NCI-H345 (cell line): Measurements from ENCODE around the gene CMKLR1.

ENCODE experiments used
- DNase-seq: peaks from one replicate; lab custom pipeline; 2025; lab: John Stamatoyannopoulos, UW

CMKLR1 gene, protein sequence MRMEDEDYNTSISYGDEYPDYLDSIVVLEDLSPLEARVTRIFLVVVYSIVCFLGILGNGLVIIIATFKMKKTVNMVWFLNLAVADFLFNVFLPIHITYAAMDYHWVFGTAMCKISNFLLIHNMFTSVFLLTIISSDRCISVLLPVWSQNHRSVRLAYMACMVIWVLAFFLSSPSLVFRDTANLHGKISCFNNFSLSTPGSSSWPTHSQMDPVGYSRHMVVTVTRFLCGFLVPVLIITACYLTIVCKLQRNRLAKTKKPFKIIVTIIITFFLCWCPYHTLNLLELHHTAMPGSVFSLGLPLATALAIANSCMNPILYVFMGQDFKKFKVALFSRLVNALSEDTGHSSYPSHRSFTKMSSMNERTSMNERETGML

DNA sequence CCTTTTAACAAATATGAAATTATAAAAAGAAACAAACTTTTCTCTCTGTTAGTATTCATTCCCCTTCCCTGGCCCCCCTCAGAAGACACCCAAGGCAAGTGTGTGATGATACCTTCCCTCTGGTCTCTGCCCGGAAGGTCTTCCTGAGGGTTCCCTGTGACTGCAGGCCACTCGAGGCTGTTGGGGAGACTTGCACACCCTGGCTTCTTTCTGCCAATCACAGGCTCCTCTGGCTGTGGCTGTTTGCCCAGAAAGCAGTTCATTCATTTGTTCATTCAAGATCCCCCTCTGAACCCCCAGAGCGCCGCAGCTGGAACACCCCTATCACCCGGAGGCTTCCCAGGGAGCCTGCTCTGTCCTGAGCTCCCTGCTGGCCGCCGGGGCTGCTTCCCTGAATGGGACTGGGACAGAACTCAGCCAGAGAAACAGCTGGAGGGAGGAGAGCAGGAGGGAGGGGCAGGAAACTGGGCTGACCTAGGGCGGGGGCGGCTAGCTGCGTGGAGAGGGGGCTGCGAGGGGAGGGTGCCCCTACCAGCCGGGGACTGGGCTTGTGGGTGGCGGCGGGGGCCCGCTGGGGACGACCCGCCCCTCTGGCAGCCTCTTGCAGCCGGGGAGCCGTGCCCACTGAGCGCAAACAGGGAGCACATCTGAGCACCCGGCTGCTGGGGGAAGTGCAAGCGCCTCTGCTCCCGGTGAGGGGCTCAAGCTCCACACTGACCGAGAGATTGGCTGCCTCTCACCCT lies at the start of gene CMKLR1:
TSS of gene CMKLR1 (minus strand) at position 397 of the 743 bp plus-strand sequence. CDS start 45,720 bp downstream, outside the sequence.
- no peak for DNase-seq

GRCh38 chr12:108387771-108388170 lies 48.7 kb upstream of the CMKLR1 start:
- no peak for DNase-seq

- no peak for DNase-seq
These were observed 47.7 kb upstream of the CMKLR1 start for GRCh38 chr12:108386709-108387360.

GRCh38 chr12:108382437-108382801 lies 43.3 kb upstream of the CMKLR1 start:
- no peak for DNase-seq

- DNase-seq, result no peak
These were observed 42.8 kb upstream of the CMKLR1 start for GRCh38 chr12:108381787-108382436.

DNA sequence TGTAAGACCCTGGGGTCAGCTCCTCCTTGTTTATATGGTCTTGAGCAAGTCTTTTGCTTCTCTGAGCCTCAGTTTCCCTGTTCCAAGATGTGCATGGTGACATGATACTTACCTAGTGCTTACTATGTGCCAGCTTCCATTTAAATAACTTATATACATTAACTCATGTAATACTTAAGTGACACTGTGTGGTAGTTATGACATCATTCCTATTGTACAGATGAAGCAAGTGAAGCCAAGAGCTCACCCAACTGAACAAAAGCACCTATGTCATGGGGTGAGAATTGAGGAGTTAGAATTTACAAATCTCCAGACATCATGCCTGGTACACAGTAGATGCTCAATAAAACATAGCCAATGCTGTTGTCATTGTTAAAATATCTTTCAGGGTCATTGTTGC lies 41.3 kb upstream of the CMKLR1 start:
- DNase-seq, result no peak

- no peak for DNase-seq
These were observed 40.7 kb upstream of the CMKLR1 start for GRCh38 chr12:108379823-108380222.

DNA sequence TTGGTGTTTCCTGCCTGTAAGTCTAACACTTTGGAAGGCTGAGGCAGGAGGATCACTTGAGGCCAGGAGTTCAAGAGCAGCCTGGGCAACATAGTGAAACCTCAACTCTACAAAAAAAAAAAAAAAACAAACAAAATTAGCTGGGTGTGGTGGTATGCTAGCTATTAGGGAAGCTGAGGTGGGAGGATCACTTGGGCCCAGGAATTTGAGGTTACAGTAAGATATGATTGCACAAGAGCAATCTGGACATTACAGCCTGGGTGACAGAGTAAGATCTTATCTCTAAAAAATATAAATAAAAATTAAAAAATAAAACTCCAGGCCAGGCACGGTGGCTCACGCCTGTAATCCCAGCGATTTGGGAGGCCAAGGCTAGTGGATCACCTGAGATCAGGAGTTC lies 39.8 kb upstream of the CMKLR1 start:
- no peak for DNase-seq

GRCh38 chr12:108377260-108377659 lies 38.1 kb upstream of the CMKLR1 start:
- DNase-seq, result no peak

DNA sequence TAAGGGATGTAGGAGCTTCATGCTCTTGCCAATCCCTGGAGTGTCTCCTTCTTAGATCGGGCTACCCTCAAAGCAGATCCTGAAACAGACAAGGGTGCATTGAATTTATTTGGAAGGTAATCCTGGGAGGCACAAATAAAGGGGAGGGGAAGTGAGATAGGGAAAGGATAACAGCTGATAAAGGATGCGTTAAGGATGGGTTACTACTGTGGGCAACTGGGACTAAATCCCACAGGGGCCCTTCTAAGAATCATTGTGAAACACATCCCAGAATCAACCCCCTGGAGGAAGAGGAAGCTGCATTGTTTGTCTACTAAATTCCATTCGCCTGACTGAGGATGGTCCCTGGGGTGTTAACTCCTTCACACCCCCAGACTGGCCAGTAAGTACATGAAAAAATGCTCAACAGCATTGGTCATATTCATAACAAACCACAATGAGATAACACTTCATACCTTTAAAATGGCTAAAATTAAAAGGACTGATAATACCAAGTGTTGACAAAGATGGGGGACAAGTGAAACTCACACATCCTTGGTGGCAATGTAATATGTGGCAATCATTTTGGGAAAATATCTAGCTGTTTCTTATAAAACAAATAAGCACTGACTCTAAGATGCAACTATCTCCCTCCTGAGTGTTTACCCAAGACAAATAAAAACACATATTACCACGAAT lies 37.0 kb upstream of the CMKLR1 start:
- no peak for DNase-seq

GRCh38 chr12:108374596-108375320 lies 35.6 kb upstream of the CMKLR1 start:
- DNase-seq, result no peak

GRCh38 chr12:108373111-108373510 lies 34.0 kb upstream of the CMKLR1 start:
- DNase-seq, result no peak

DNA sequence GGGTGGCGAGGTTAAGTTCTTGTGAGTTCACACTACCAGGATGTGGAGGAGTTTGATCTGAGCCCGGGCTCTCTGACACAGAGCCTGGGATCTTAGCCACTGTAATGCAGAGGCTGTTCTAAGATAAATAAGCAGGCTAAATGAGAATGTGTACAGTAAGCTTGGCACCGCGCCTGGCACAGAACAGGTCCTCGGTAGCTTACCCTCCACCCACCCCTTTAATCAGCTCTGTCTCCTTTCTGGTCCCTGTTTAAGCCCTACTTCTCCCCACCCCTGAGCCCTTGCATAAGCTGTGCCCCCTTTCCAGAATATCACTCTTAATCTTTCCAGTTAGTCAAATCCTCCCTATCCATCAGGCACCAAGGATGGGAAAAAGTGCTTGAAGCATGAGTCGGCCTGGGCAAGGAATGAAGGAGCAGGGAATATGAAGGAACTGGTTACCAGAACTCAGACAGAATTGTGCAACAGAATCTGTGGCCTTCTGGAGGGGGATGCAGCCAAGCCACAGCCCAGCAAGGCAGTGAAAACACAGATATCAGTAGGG lies 32.8 kb upstream of the CMKLR1 start:
- no peak for DNase-seq

- no peak for DNase-seq
These were observed 31.3 kb upstream of the CMKLR1 start for GRCh38 chr12:108370415-108370814.

DNA sequence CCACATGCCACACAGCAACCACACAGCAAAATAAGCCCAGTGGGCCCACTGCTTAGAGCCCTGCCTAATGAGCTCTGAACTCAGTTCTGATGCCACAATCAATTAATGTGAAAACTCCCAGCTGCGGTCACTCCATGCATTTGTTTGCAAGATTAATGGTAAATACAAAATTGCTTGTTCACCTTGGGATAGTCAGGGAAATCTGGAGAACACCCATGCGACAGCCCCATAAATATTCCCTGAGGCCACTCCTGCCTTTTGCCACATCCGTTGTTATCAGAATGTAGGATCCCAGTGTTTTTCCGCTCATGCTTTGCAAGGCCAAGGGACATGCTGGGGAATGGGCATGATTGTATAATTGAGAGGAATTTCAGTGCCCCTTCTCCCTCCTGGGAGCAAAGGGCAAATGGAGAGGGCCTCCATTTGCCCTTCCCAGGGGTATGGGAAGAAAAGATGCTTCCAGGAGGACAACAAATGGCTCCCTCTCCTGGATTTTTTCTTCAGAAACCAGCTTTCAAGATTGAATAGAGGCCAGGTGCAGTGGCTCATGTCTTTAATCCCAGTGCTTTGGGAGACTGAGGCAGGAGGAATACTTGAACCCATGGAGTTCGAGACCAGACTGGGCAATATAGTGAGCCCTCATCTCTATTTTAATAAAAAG lies 30.8 kb upstream of the CMKLR1 start:
- DNase-seq, result no peak

DNA sequence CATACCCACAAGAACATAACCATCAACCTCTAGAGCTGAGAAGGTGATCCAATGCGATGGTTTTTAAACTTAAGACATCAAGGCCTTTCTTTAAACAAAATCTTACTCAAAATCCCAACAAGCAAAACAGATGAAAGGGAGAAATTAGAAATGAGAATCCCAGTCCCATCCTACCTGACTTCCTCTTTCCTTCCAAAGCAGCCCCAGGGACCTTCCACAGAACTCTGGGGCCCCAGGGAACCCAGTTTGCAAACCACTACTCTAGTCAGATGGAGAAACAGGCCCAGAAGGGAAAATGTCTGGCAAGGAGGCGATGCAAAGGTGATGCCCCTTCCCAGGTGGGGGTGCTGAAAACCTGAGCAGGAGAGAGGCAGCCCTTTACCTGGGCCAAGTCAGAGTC lies 29.0 kb upstream of the CMKLR1 start:
- DNase-seq, result no peak

- DNase-seq, result no peak
These were observed 28.3 kb upstream of the CMKLR1 start for GRCh38 chr12:108367436-108367835.

- DNase-seq, result no peak
These were observed 26.2 kb upstream of the CMKLR1 start for GRCh38 chr12:108365324-108365723.

DNA sequence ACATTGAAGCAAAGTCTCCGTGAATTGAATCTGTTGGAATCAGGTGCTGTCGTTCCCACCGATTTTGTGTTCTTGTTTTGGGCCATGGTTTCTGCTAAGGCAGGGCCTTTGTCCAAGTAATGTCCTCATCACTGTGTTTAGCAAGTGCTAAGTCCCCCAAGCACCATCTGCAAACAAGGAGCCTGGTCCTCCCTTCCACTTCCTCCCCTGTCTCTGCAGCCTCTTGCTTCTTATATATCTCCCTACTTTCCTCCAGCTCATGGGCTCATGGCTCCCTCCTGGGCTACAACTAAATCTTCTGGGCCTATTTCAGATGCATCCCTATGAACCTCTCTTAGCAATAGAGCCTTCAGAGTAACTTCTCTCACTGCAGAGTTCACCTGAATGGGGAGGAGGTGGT lies 25.8 kb upstream of the CMKLR1 start:
- DNase-seq, result no peak

DNA sequence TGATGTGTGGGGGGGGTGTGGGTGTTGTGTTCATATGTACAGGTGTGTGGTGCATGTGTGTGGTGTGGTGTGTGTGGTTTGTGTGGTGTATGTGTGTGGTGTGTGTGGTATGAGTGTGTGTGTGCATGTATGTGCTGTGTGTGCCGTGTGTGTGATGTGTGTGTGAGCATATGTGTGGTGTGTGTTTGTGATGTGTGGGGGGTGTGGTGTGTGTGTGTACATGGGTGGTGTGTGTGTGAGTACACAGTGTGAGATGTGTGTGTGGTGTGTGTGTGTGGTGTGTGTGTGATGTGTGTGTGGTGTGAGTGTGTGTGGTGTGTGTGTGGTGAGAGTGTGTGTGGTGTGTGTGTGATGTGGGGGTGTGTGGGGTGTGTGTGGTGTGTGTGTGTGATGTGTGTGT lies 24.5 kb upstream of the CMKLR1 start:
- no peak for DNase-seq
